Measurements from ENCODE around the gene CTNNBL1.

- TF ChIP-seq POLR2AphosphoS5 (IDR thresholded peaks at IDR 0.05; ENCODE audit: insufficient read depth, low read depth, low read length) (no peak), CTCF (IDR thresholded peaks at IDR 0.05; ENCODE audit: extremely low read depth in 1 of 2, insufficient read depth in 1 of 2, low read depth in 1 of 2, low read length in 2 of 2) (no peak), EZH2 (IDR thresholded peaks at IDR 0.05; ENCODE audit: borderline replicate concordance, low read depth, low read length, severe bottlenecking) (no peak), POLR2A (IDR thresholded peaks at IDR 0.05; ENCODE audit: low read depth, low read length) (no peak), JUN (IDR thresholded peaks at IDR 0.05; ENCODE audit: borderline replicate concordance, insufficient read depth, insufficient read length, low read depth) (no peak)
Observed at GRCh38 chr20:37907330-37907676, 213.5 kb downstream of the CTNNBL1 start.
